A549 (cell line): ENCODE results near the gene CHRM5. TPM values are rescaled to one million over a fixed set of nuclear protein-coding genes. Genes with fewer than 3 reads are reported as not detected.

Experiments
- ATAC-seq, 2 experiments: fragments of 200-7000 bp in 1 of 2; fragments of >200 bp in 1 of 2; cut with Nextera tagmentation in 1 of 2; cut with Tn5 transposase in 1 of 2; 3 replicates each; pipeline versions ENCODE4 v1.8.0 to v1.9.1; 2018 to 2020; ENCODE audit warnings: mild to moderate bottlenecking in 1 of 2, moderate library complexity in 1 of 2
- CTCF ChIA-PET: fragments of 300-600 bp; sonication (Branson Sonifier 250); formaldehyde crosslinking; extraction: SDS; loops from one replicate; lab custom pipeline; 2021; ENCODE audit warnings: antibody characterized with exemption, inconsistent platforms; lab: Yijun Ruan, JAX
- POLR2A ChIA-PET: fragments of 350-600 bp; formaldehyde crosslinking; extraction: SDS; loops from one replicate; lab custom pipeline; 2021; ENCODE audit warnings: antibody characterized with exemption, inconsistent platforms; lab: Yijun Ruan, JAX
- DNase-seq, 2 experiments: peaks; one replicate each; pipeline versions ENCODE4 v3.0.0 to v3.0.0-alpha.2; 2011 to 2016; ENCODE audit warnings: low read depth in 1 of 2, low spot score in 1 of 2
- FAIRE-seq: peaks from 2 replicates; lab custom pipeline; 2011; peaks lifted over from hg19 to GRCh38; lab: Jason Lieb, UNC
- H3K27ac ChIP-seq, 2 experiments: fragments of >200 bp; sonication (Bioruptor Twin); formaldehyde crosslinking; 3 replicates each; pipeline ENCODE4 v1.5.1; 2016 to 2017
- H3K4me1 ChIP-seq: fragments of >200 bp; sonication (Bioruptor Twin); formaldehyde crosslinking; 3 replicates; pipeline ENCODE4 v1.6.1; 2016
- H3K4me2 ChIP-seq: fragments of >200 bp; sonication (Bioruptor Twin); formaldehyde crosslinking; 3 replicates; pipeline ENCODE4 v1.6.1; 2016
- H3K4me3 ChIP-seq: fragments of >200 bp; sonication (Bioruptor Twin); formaldehyde crosslinking; 3 replicates; pipeline ENCODE4 v1.5.1; 2016
- H3K9me3 ChIP-seq: fragments of >200 bp; sonication (Bioruptor Twin); formaldehyde crosslinking; 3 replicates; pipeline ENCODE4 v1.6.1; 2016
- CBX2 ChIP-seq: fragments of 200-600 bp; sonication (generic); IDR thresholded peaks from 2 replicates; pipeline ENCODE4 v1.6.1; 2016; ENCODE audit warnings: low read depth, mild to moderate bottlenecking, borderline replicate concordance
- CBX8 ChIP-seq: fragments of 200-600 bp; sonication (generic); IDR thresholded peaks from 2 replicates; pipeline ENCODE4 v1.6.1; 2016
- CEBPB ChIP-seq, 2 experiments: fragments of >200 bp in 1 of 2; sonication (Bioruptor Twin) in 1 of 2; formaldehyde crosslinking in 1 of 2; IDR thresholded peaks; 2 replicates each; pipeline ENCODE4 v1.6.1; 2012 to 2016
- CHD2 ChIP-seq: fragments of 150-350 bp; IDR thresholded peaks from 2 replicates; pipeline ENCODE4 v1.6.1; 2014; ENCODE audit warnings: low read length; ENCODE audit not compliant: partially characterized antibody
- CHD4 ChIP-seq: fragments of 200-600 bp; sonication (generic); IDR thresholded peaks from 2 replicates; pipeline ENCODE4 v1.6.1; 2016; ENCODE audit warnings: antibody characterized with exemption, mild to moderate bottlenecking, borderline replicate concordance
- HOXB5 ChIP-seq: fragments of 250-450 bp; sonication (Bioruptor Pico); IDR thresholded peaks from 2 replicates; pipeline ENCODE4 v1.5.0; 2020; ENCODE audit warnings: mild to moderate bottlenecking, moderate library complexity
- PHF8 ChIP-seq: fragments of 200-600 bp; sonication (generic); IDR thresholded peaks from 2 replicates; pipeline ENCODE4 v1.6.1; 2016; ENCODE audit warnings: low read depth, mild to moderate bottlenecking, antibody characterized with exemption, moderate library complexity, borderline replicate concordance
- RAD21 ChIP-seq, 2 experiments: fragments of >200 bp in 1 of 2; sonication (Bioruptor Twin) in 1 of 2; formaldehyde crosslinking in 1 of 2; IDR thresholded peaks in 1 of 2; conservative IDR thresholded peaks in 1 of 2; 2 replicates in 1 of 2; 3 replicates in 1 of 2; pipeline ENCODE4 v1.6.1; 2012 to 2018; ENCODE audit warnings: inconsistent platforms in 1 of 2
- SMC3 ChIP-seq: fragments of >200 bp; sonication (Bioruptor Twin); formaldehyde crosslinking; IDR thresholded peaks from 3 replicates; pipeline ENCODE4 v1.6.1; 2018; ENCODE audit warnings: inconsistent platforms
- TFCP2L1 ChIP-seq: fragments of 250-450 bp; sonication (Bioruptor Pico); IDR thresholded peaks from 2 replicates; pipeline ENCODE4 v1.5.0; 2021; ENCODE audit warnings: mild to moderate bottlenecking
- WGBS: methylation state at CpG from one replicate; pipeline ENCODE4 v1.1.6; 2017; ENCODE audit errors: missing lambda C conversion rate; 5-methylcytosine and 5-hydroxymethylcytosine counted together
- polyA plus RNA-seq, 4 experiments: library from polyadenylated mRNA; depleted of rRNA in 3 of 4; stranded (reverse); fragments of >200 nt; fragmentation: RNase III in 1 of 4; extraction: RNeasy Plus Mini Kit Qiagen cat#74134 plus additional on column Dnase treatment in 1 of 4; gene quantifications; 2 replicates in 3 of 4; 3 replicates in 1 of 4; pipeline ENCODE4 v1.2.3, GENCODE V29; 2011 to 2017
- TF ChIP-seq, protein P1 (sequence below): fragments of >200 bp; sonication (Bioruptor Twin); formaldehyde crosslinking; IDR thresholded peaks from 3 replicates; pipeline ENCODE4 v1.5.1; 2016
- TF ChIP-seq, protein P2 (sequence below): IDR thresholded peaks from 2 replicates; pipeline ENCODE4 v1.6.1; 2012
- TF ChIP-seq, protein P3 (sequence below): fragments of 450-650 bp; IDR thresholded peaks from 2 replicates; pipeline ENCODE4 v1.6.1; 2014; ENCODE audit warnings: antibody characterized with exemption
- TF ChIP-seq, protein P4 (sequence below): IDR thresholded peaks from 2 replicates; pipeline ENCODE4 v1.6.1; 2012

Gene CHRM5
- polyA plus RNA-seq, 2 of the 4 experiments (the other 2 are of a cell fraction): not detected

DNA sequence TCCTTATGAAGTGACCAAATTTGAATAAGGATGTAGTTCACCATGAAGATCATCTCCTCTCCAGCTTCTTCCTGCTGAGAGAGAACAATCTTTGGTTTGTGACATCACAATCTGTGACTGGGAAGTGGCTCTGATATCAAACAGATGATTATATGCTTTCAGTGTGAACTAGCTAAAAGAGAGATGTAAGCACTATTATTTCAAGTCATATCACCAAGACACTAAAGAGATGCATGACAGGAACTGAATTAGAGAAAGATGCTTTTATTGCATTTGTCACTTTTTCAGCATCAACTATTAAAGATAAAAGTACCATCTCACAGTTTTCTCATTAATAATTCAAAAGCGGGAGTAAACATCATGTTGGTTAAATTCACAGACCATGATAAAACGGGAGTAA lies 3.5 kb downstream of the CHRM5 start:
- DNase-seq (no peak), ATAC-seq (no peak), FAIRE-seq (peak; percentile 87)
- CTCF ChIA-PET: interaction anchor here (1.0 to 3.7 kb wide), 3 partner anchors 8 to 236 kb away, joined by 3 to 27 read pairs (median 4); no protein-coding TSS in a partner anchor
- POLR2A ChIA-PET: no interaction called here
- 84% methylated on average over 2 of the region's 2 CpGs for WGBS
- no peaks in the 10 kb centered on the region for H3K9me3 ChIP-seq
- H3K4me2 ChIP-seq: no peak overlapping the region
- TF ChIP-seq HOXB5 (CRISPR knock-in tag): no peak
- no peaks in the 10 kb centered on the region for H3K4me1 ChIP-seq
- H3K27ac ChIP-seq: no peak overlapping the region
- H3K4me3 ChIP-seq: no peak overlapping the region

DNA sequence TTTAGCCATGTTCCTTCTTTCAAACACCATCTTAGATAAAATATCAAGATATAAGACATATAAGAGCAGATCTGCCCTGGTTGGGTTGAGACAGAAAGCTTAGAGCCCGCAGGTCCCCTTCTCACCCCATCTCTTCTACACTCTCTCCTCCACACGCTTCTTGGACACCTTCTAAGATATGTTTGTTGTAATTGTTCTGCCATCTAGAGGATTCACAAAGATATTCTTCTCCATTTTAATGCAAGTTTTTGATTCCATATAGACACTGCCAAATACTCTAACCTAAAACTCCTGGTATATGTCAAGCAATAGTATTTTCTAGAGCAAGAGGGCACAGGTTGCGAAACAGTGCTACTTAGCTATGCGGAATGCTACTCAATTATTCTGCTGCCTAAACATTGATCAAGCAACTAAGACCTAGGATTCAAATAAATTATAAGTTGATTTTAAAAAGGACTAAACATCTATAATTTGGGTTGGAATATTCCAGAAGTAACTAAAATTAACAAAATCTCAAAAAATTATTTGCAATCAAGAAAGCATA lies 6.8 kb downstream of the CHRM5 start:
- Histone ChIP-seq H3K4me1 (no peaks in the 10 kb centered on the region), H3K4me2 (no peak overlapping the region), H3K9me3 (no peaks in the 10 kb centered on the region), H3K27ac (no peak overlapping the region)
- ATAC-seq (peak; percentile 44 to 73; a peak in 5 of 6 replicates), FAIRE-seq (no peak)
- 86% methylated on average over 4 of the region's 4 CpGs for WGBS
- POLR2A ChIA-PET: no interaction called here
- TF ChIP-seq CHD2: no peak
- TF ChIP-seq, protein P1, sequence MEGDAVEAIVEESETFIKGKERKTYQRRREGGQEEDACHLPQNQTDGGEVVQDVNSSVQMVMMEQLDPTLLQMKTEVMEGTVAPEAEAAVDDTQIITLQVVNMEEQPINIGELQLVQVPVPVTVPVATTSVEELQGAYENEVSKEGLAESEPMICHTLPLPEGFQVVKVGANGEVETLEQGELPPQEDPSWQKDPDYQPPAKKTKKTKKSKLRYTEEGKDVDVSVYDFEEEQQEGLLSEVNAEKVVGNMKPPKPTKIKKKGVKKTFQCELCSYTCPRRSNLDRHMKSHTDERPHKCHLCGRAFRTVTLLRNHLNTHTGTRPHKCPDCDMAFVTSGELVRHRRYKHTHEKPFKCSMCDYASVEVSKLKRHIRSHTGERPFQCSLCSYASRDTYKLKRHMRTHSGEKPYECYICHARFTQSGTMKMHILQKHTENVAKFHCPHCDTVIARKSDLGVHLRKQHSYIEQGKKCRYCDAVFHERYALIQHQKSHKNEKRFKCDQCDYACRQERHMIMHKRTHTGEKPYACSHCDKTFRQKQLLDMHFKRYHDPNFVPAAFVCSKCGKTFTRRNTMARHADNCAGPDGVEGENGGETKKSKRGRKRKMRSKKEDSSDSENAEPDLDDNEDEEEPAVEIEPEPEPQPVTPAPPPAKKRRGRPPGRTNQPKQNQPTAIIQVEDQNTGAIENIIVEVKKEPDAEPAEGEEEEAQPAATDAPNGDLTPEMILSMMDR: peak; percentile 28; the same call in 2 of the 3 replicates
- TF ChIP-seq RAD21 (conservative IDR thresholded peaks at IDR 0.05 in 1 of 2, IDR thresholded peaks at IDR 0.05 in 1 of 2): 0 out of 5 replicates have a peak, but pooled peaks of 1 of the 2 experiments have one; percentile 34
- TF ChIP-seq SMC3: 0 out of 3 replicates have a peak, but pooled peaks have one; percentile 6
- TF ChIP-seq CEBPB (IDR thresholded peaks at IDR 0.05): peak in 1 of 2 experiments; percentile 48; a peak in 1 of 4 replicates
- TF ChIP-seq, all 56 proteins: peak for 4
- CTCF ChIA-PET: interaction anchor here (0.7 to 3.7 kb wide), 8 partner anchors 9 to 692 kb away, joined by 3 to 27 read pairs (median 4); no protein-coding TSS in a partner anchor
- peak in 1 of 2 experiments; percentile 14 for DNase-seq
- no peak overlapping the region for H3K4me3 ChIP-seq

DNA sequence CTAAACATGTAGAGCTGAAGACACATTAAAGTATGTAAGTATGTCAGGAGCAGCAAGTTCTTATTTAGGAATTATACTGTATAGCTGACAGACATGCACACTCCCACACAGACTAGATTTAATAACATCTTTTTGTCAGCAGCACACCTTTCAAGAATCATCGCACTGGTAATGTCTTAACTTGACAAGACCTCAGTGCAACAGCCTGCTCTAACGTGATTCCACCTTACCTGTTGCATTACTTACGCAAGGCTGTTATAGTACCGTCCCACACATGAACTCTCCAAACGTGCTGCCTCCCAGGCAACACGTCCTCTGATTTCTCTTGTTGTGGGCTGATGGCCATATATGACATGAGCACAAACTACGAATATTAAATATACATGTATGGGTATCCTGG lies 11.9 kb downstream of the CHRM5 start:
- no peaks in the 10 kb centered on the region for H3K4me1 ChIP-seq
- H3K4me2 ChIP-seq: no peak overlapping the region
- DNase-seq: no peak
- WGBS: 58% methylated on average over 7 of the region's 7 CpGs
- H3K27ac ChIP-seq: no peak overlapping the region
- CTCF ChIA-PET: no interaction called here
- TF ChIP-seq, protein P2, sequence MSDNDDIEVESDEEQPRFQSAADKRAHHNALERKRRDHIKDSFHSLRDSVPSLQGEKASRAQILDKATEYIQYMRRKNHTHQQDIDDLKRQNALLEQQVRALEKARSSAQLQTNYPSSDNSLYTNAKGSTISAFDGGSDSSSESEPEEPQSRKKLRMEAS: no peak
- TF ChIP-seq CHD4 (no peak), TFCP2L1 (no peak), PHF8 (no peak)
- TF ChIP-seq, protein P3, sequence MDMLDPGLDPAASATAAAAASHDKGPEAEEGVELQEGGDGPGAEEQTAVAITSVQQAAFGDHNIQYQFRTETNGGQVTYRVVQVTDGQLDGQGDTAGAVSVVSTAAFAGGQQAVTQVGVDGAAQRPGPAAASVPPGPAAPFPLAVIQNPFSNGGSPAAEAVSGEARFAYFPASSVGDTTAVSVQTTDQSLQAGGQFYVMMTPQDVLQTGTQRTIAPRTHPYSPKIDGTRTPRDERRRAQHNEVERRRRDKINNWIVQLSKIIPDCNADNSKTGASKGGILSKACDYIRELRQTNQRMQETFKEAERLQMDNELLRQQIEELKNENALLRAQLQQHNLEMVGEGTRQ: no peak
- ATAC-seq: 0 out of 6 replicates have a peak, but pooled peaks of 1 of the 2 experiments have one; percentile 24
- no peaks in the 10 kb centered on the region for H3K9me3 ChIP-seq
- POLR2A ChIA-PET: no interaction called here
- no peak overlapping the region for H3K4me3 ChIP-seq
- peak; percentile 83 for FAIRE-seq

DNA sequence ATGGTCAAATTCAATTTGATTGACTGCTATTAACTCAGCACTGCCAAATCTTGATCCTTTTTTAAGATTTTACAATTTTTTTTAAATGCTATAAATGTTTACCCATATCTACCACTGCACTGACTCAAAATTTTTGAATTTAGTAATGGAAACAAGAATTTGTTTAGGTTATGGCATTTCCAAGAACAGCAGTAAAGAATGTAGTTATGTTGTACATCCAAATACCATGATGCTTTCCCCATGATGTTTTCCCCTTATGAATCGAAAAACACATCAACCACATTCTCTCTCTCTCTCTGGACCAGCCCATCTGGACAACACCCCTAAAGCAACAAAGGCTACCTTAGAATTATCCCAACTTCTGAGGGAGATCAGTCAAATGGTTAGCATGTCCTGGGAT lies 14.2 kb downstream of the CHRM5 start:
- Histone ChIP-seq H3K4me1 (no peaks in the 10 kb centered on the region), H3K4me2 (no peak overlapping the region), H3K9me3 (no peaks in the 10 kb centered on the region), H3K27ac (no peak overlapping the region), H3K4me3 (no peak overlapping the region)
- 88% methylated on average over 1 of the region's 1 CpG for WGBS
- ATAC-seq: no peak
- no peak for FAIRE-seq
- no peak for DNase-seq
- ChIA-PET CTCF (interaction anchor here (1.0 kb wide), 1 partner anchor 11 kb away, joined by 3 read pairs; no protein-coding TSS in a partner anchor), POLR2A (no interaction called here)
- TF ChIP-seq CBX8 (no peak), SMC3 (no peak), CBX2 (no peak)
- TF ChIP-seq, protein P4, sequence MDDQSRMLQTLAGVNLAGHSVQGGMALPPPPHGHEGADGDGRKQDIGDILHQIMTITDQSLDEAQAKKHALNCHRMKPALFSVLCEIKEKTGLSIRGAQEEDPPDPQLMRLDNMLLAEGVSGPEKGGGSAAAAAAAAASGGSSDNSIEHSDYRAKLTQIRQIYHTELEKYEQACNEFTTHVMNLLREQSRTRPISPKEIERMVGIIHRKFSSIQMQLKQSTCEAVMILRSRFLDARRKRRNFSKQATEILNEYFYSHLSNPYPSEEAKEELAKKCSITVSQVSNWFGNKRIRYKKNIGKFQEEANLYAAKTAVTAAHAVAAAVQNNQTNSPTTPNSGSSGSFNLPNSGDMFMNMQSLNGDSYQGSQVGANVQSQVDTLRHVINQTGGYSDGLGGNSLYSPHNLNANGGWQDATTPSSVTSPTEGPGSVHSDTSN: no peak
